Bronchial epithelial cell (primary cell): ENCODE measurements around the gene IL17RB. TPM values are rescaled to one million over a fixed set of nuclear protein-coding genes. Genes with fewer than 3 reads are reported as not detected.

ENCODE experiments used
- DNase-seq: peaks from one replicate; pipeline ENCODE4 v3.0.0-alpha.2; 2010; ENCODE audit warnings: low read depth
- FAIRE-seq: peaks from 2 replicates; lab custom pipeline; 2011; peaks lifted over from hg19 to GRCh38; lab: Jason Lieb, UNC
- H3K27me3 ChIP-seq: 2 replicates; pipeline ENCODE4 v1.5.1; 2011; ENCODE audit warnings: low read length; ENCODE audit not compliant: control insufficient read depth, insufficient read depth
- H3K36me3 ChIP-seq: 2 replicates; pipeline ENCODE4 v1.5.1; 2011; ENCODE audit warnings: low read length; ENCODE audit not compliant: control insufficient read depth, insufficient read depth
- H3K4me3 ChIP-seq: 2 replicates; pipeline ENCODE4 v1.5.1; 2011; ENCODE audit warnings: mild to moderate bottlenecking, low read depth, low read length, control low read depth
- total RNA-seq: library from RNA; depleted of rRNA; stranded (reverse); fragments of >200 nt; gene quantifications from 2 replicates; pipeline ENCODE4 v1.2.1, GENCODE V29; 2014
- TF ChIP-seq, protein P1 (sequence below): IDR thresholded peaks from 2 replicates; pipeline ENCODE4 v1.5.1; 2011; ENCODE audit warnings: mild to moderate bottlenecking, moderate library complexity, low read length, control low read depth, inconsistent platforms; ENCODE audit not compliant: insufficient read depth, severe bottlenecking

The IL17RB gene
- total RNA-seq, 1 donor from 2014 or later, result not detected

GRCh38 chr3:53823026-53823955 lies 23.1 kb upstream of the IL17RB start:
- Histone ChIP-seq H3K36me3 (no peaks in the 10 kb centered on the region), H3K27me3 (peaks cover 2% of the 10 kb centered on the region), H3K4me3 (no peak overlapping the region)
- no peak for FAIRE-seq
- TF ChIP-seq, protein P1, sequence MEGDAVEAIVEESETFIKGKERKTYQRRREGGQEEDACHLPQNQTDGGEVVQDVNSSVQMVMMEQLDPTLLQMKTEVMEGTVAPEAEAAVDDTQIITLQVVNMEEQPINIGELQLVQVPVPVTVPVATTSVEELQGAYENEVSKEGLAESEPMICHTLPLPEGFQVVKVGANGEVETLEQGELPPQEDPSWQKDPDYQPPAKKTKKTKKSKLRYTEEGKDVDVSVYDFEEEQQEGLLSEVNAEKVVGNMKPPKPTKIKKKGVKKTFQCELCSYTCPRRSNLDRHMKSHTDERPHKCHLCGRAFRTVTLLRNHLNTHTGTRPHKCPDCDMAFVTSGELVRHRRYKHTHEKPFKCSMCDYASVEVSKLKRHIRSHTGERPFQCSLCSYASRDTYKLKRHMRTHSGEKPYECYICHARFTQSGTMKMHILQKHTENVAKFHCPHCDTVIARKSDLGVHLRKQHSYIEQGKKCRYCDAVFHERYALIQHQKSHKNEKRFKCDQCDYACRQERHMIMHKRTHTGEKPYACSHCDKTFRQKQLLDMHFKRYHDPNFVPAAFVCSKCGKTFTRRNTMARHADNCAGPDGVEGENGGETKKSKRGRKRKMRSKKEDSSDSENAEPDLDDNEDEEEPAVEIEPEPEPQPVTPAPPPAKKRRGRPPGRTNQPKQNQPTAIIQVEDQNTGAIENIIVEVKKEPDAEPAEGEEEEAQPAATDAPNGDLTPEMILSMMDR, result no peak
- no peak for DNase-seq

- FAIRE-seq (no peak), DNase-seq (no peak)
- TF ChIP-seq, protein P1, result no peak
- no peak overlapping the region for H3K4me3 ChIP-seq
- H3K36me3 ChIP-seq, result no peaks in the 10 kb centered on the region
- peaks cover 2% of the 10 kb centered on the region for H3K27me3 ChIP-seq
Observed at GRCh38 chr3:53823956-53824657, 22.3 kb upstream of the IL17RB start.

GRCh38 chr3:53824795-53825194 lies 21.6 kb upstream of the IL17RB start:
- FAIRE-seq (no peak), DNase-seq (no peak)
- Histone ChIP-seq H3K36me3 (no peaks in the 10 kb centered on the region), H3K4me3 (no peak overlapping the region), H3K27me3 (peaks cover 2% of the 10 kb centered on the region)
- TF ChIP-seq, protein P1, result no peak

DNA sequence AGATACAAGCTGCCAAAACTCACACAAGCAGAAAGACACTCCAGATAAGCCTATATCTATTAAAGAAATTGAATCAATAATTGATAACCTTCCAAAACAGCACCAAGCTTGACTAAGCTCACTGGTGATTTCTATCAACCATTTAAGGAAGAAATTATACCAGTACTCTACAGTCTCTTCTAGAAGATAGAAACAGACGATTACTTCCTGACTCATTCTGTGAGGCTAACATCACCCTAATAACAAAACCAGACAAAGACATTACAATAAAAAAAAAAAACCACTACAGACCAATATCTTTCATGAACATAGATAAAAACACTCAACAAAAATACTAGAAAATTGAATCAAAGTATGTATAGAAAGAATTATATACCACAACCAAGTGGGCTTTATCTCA lies 20.3 kb upstream of the IL17RB start:
- FAIRE-seq, result no peak
- H3K36me3 ChIP-seq, result no peaks in the 10 kb centered on the region
- DNase-seq, result no peak
- TF ChIP-seq, protein P1, result no peak
- no peak overlapping the region for H3K4me3 ChIP-seq
- H3K27me3 ChIP-seq, result no peaks in the 10 kb centered on the region

- H3K27me3 ChIP-seq, result no peaks in the 10 kb centered on the region
- TF ChIP-seq, protein P1, result no peak
- DNase-seq, result no peak
- no peaks in the 10 kb centered on the region for H3K36me3 ChIP-seq
- FAIRE-seq, result no peak
- no peak overlapping the region for H3K4me3 ChIP-seq
Observed at GRCh38 chr3:53828581-53828980, 17.8 kb upstream of the IL17RB start.
